KOPT-K1 (cell line): ENCODE data around the gene VPS33A.

Experiments
- H3K27ac ChIP-seq: fragments of 200-600 bp; sonication (generic); 2 replicates; pipeline ENCODE4 v1.5.1; 2016; ENCODE audit warnings: antibody characterized with exemption, mild to moderate bottlenecking, low read depth, low read length; ENCODE audit not compliant: poor library complexity, severe bottlenecking
- H3K36me3 ChIP-seq: fragments of 200-600 bp; sonication (generic); 2 replicates; pipeline ENCODE4 v1.5.1; 2017; ENCODE audit warnings: antibody characterized with exemption, mild to moderate bottlenecking, low read length, moderate library complexity; ENCODE audit not compliant: insufficient read depth
- H3K9me3 ChIP-seq: fragments of 200-600 bp; sonication (generic); 2 replicates; pipeline ENCODE4 v1.5.1; 2017; ENCODE audit warnings: antibody characterized with exemption, low read length, mild to moderate bottlenecking; ENCODE audit not compliant: insufficient read depth, poor library complexity, severe bottlenecking

The VPS33A gene

GRCh38 chr12:122185494-122186082 lies 80.7 kb downstream of the VPS33A start:
- no peaks in the 10 kb centered on the region for H3K9me3 ChIP-seq
- no peak overlapping the region for H3K27ac ChIP-seq
- no peaks in the 10 kb centered on the region for H3K36me3 ChIP-seq

- H3K27ac ChIP-seq, result no peak overlapping the region
- H3K36me3 ChIP-seq, result no peaks in the 10 kb centered on the region
- H3K9me3 ChIP-seq, result no peaks in the 10 kb centered on the region
Measured at GRCh38 chr12:122185079-122185478, 81.2 kb downstream of the VPS33A start.

GRCh38 chr12:122184517-122184916 lies 81.8 kb downstream of the VPS33A start:
- no peaks in the 10 kb centered on the region for H3K36me3 ChIP-seq
- no peaks in the 10 kb centered on the region for H3K9me3 ChIP-seq
- H3K27ac ChIP-seq, result no peak overlapping the region

- H3K9me3 ChIP-seq, result no peaks in the 10 kb centered on the region
- H3K27ac ChIP-seq, result no peak overlapping the region
- H3K36me3 ChIP-seq, result no peaks in the 10 kb centered on the region
Measured at GRCh38 chr12:122183588-122183940, 82.7 kb downstream of the VPS33A start.

GRCh38 chr12:122182887-122183587 lies 83.3 kb downstream of the VPS33A start, which contains the start of gene LRRC43:
LRRC43 (plus strand) TSS chr12:122183123; CDS start chr12:122183145, 22 bp downstream.
- no peaks in the 10 kb centered on the region for H3K36me3 ChIP-seq
- H3K27ac ChIP-seq, result no peak within 1 kb of the TSS
- H3K9me3 ChIP-seq, result no peaks in the 10 kb centered on the region
